ENCODE data around the gene PSMB10. TPM values are rescaled to one million over a fixed set of nuclear protein-coding genes. Genes with fewer than 3 reads are reported as not detected.
"Not testable (repeated sequence)": the region's sequence is repeated elsewhere in the genome, so short reads cannot be mapped to it uniquely, and the experiment has no call there.

PSMB10 gene
- total RNA-seq, 5 donors from 2014 or later (not counting 1 experiment from before 2014, with no cell fraction given) = 118 to 214 (median 165) TPM

GRCh38 chr16:67976205-67976604 lies 39.6 kb upstream of the PSMB10 start:
- Histone ChIP-seq H3K4me1 (ENCODE audit: control insufficient read depth in 1 of 2, extremely low read depth in 1 of 2, insufficient read depth in 2 of 2, low read length in 2 of 2) (no peaks in the 10 kb centered on the region), H3K27ac (ENCODE audit: low read length) (no peak overlapping the region), H3K36me3 (ENCODE audit: control insufficient read depth in 2 of 2, extremely low read depth in 1 of 2, insufficient read depth in 1 of 2, low read length in 1 of 2) (no peaks in the 10 kb centered on the region), H3K4me3 (ENCODE audit: control insufficient read depth in 1 of 2, extremely low read depth in 1 of 2, low read length in 1 of 2) (no peak overlapping the region), H3K9me3 (no peaks in the 10 kb centered on the region), H3K27me3 (replicated peaks in 1 of 2; ENCODE audit: control insufficient read depth in 2 of 2, extremely low read depth in 1 of 2, insufficient read depth in 2 of 2, low read length in 1 of 2) (peaks cover 0 to 17% of the 10 kb centered on the region in 2 experiments)
- H3K36me3 Mint-ChIP-seq = no peaks in the 10 kb centered on the region
- H3K27ac Mint-ChIP-seq = peak overlapping the region in 1 of 2 donors; percentile 39
- H3K9me3 Mint-ChIP-seq = no peaks in the 10 kb centered on the region
- CTCF ChIA-PET = no interaction called here
- ATAC-seq (replicated peaks in 1 of 4) (no peak), DNase-seq (no peak)
- 85% methylated on average over 2 of the region's 2 CpGs for WGBS (ENCODE audit: insufficient coverage)
- POLR2A ChIA-PET = no interaction called here
- H3K4me3 Mint-ChIP-seq = no peak overlapping the region
- H3K4me1 Mint-ChIP-seq = no peaks in the 10 kb centered on the region
- peaks cover 0 to 1% of the 10 kb centered on the region in 2 donors for H3K27me3 Mint-ChIP-seq

DNA sequence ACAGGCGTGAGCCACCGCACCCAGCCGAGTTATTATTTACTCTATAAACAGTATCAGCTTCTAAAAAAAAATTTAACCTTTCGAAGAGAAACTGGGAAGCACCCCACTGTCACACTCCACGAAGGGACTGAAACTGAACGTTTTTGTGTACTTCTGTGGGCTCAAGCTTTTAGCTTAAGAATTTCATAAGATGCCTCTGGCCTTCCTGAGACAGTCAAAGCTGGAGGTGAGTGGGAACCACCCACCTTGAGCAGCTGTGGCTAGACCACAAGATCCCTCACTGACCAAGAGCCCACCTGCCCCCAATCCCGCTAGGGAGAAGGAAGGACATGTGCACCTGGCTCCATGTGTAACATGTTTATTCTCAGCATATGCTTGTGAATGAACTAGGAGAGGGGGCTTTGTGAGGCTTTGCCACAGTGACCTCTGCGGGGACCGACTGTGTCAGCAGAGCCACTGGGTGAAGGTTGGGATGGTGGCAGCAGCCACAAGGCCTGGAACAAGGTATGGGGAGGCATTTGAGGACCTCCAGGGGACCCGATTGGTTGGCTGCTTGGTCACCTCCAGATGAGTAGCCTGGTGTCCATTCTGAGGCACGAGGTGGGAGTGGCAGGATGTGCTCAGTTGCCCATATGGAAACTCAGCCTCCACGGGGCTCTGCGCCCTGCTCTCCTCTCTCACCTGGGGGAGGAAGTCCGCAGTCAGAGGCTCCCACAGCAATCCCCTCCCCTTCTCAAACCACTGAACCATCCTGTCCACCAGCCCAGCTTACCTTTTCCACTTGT lies 38.9 kb upstream of the PSMB10 start:
- CTCF ChIA-PET = no interaction called here
- no peaks in the 10 kb centered on the region for H3K9me3 ChIP-seq

GRCh38 chr16:67972285-67972684 lies 35.6 kb upstream of the PSMB10 start:
- H3K9me3 Mint-ChIP-seq; H3K4me3 ChIP-seq (ENCODE audit: control insufficient read depth in 1 of 2, extremely low read depth in 1 of 2, low read length in 1 of 2); H3K27me3 Mint-ChIP-seq; H3K27me3 ChIP-seq (replicated peaks in 1 of 2; ENCODE audit: control insufficient read depth in 2 of 2, extremely low read depth in 1 of 2, insufficient read depth in 2 of 2, low read length in 1 of 2); H3K36me3 ChIP-seq (ENCODE audit: control insufficient read depth in 2 of 2, extremely low read depth in 1 of 2, insufficient read depth in 1 of 2, low read length in 1 of 2); ATAC-seq (replicated peaks in 1 of 4); DNase-seq; H3K4me3 Mint-ChIP-seq; H3K27ac Mint-ChIP-seq; H3K9me3 ChIP-seq; H3K36me3 Mint-ChIP-seq; H3K27ac ChIP-seq (ENCODE audit: low read length): not testable (repeated sequence)
- peaks cover 6 to 17% of the 10 kb centered on the region in 2 experiments for H3K4me1 ChIP-seq (ENCODE audit: control insufficient read depth in 1 of 2, extremely low read depth in 1 of 2, insufficient read depth in 2 of 2, low read length in 2 of 2)
- 100% methylated on average over 3 of the region's 7 CpGs for WGBS (ENCODE audit: insufficient coverage)
- ChIA-PET CTCF (interaction anchor here (0.7 kb wide), 2 partner anchors 69 to 151 kb away, joined by 4 to 6 read pairs; no protein-coding TSS in a partner anchor), POLR2A (interaction anchor here in 1 of 2 donors (0.7 kb wide), 1 partner anchor 113 kb away, joined by 6 read pairs; no protein-coding TSS in a partner anchor)
- peaks cover 11 to 13% (median 12%) of the 10 kb centered on the region in 3 donors for H3K4me1 Mint-ChIP-seq

More for the DNA sequence above, 38.9 kb upstream of the PSMB10 start:
- H3K27me3 ChIP-seq (replicated peaks in 1 of 2; ENCODE audit: control insufficient read depth in 2 of 2, extremely low read depth in 1 of 2, insufficient read depth in 2 of 2, low read length in 1 of 2) = peaks cover 0 to 17% of the 10 kb centered on the region in 2 experiments
- DNase-seq (no peak), ATAC-seq (replicated peaks in 1 of 4) (no peak)
- WGBS (ENCODE audit: insufficient coverage) = 60% methylated on average over 8 of the region's 14 CpGs
- POLR2A ChIA-PET = no interaction called here
- no peak overlapping the region for H3K27ac ChIP-seq (ENCODE audit: low read length)
- Mint-ChIP-seq H3K27me3 (peaks cover 0 to under 1% of the 10 kb centered on the region in 2 donors), H3K4me1 (no peaks in the 10 kb centered on the region), H3K36me3 (no peaks in the 10 kb centered on the region), H3K4me3 (no peak overlapping the region), H3K9me3 (no peaks in the 10 kb centered on the region), H3K27ac (no peak overlapping the region)
- H3K4me1 ChIP-seq (ENCODE audit: control insufficient read depth in 1 of 2, extremely low read depth in 1 of 2, insufficient read depth in 2 of 2, low read length in 2 of 2) = no peaks in the 10 kb centered on the region
- no peaks in the 10 kb centered on the region for H3K36me3 ChIP-seq (ENCODE audit: control insufficient read depth in 2 of 2, extremely low read depth in 1 of 2, insufficient read depth in 1 of 2, low read length in 1 of 2)
- H3K4me3 ChIP-seq (ENCODE audit: control insufficient read depth in 1 of 2, extremely low read depth in 1 of 2, low read length in 1 of 2) = no peak overlapping the region

GRCh38 chr16:67971111-67971510 lies 34.5 kb upstream of the PSMB10 start:
- H3K4me3 Mint-ChIP-seq = peak overlapping the region in 1 of 3 donors; percentile 48
- H3K27me3 ChIP-seq (replicated peaks in 1 of 2; ENCODE audit: control insufficient read depth in 2 of 2, extremely low read depth in 1 of 2, insufficient read depth in 2 of 2, low read length in 1 of 2) = no peaks in the 10 kb centered on the region
- no peak overlapping the region for H3K27ac ChIP-seq (ENCODE audit: low read length)
- CTCF ChIA-PET = interaction anchor here in 1 of 2 donors (0.6 kb wide), 1 partner anchor 450 kb away, joined by 3 read pairs; no protein-coding TSS in a partner anchor
- no peaks in the 10 kb centered on the region for H3K36me3 Mint-ChIP-seq
- H3K9me3 ChIP-seq = no peaks in the 10 kb centered on the region
- H3K4me3 ChIP-seq (ENCODE audit: control insufficient read depth in 1 of 2, extremely low read depth in 1 of 2, low read length in 1 of 2) = no peak overlapping the region
- ATAC-seq (replicated peaks in 1 of 4) (no peak), DNase-seq (no peak)
- peak overlapping the region in 1 of 2 donors; percentile 64 for H3K27ac Mint-ChIP-seq
- POLR2A ChIA-PET = no interaction called here
- no peaks in the 10 kb centered on the region for H3K36me3 ChIP-seq (ENCODE audit: control insufficient read depth in 2 of 2, extremely low read depth in 1 of 2, insufficient read depth in 1 of 2, low read length in 1 of 2)
- peaks cover 10 to 28% of the 10 kb centered on the region in 2 experiments for H3K4me1 ChIP-seq (ENCODE audit: control insufficient read depth in 1 of 2, extremely low read depth in 1 of 2, insufficient read depth in 2 of 2, low read length in 2 of 2)
- no CpG with 5 or more reads among the region's 9 CpGs for WGBS (ENCODE audit: insufficient coverage)
- H3K4me1 Mint-ChIP-seq = peaks cover 21 to 25% (median 21%) of the 10 kb centered on the region in 3 donors
- H3K27me3 Mint-ChIP-seq = no peaks in the 10 kb centered on the region
- no peaks in the 10 kb centered on the region for H3K9me3 Mint-ChIP-seq

- POLR2A ChIA-PET = no interaction called here
- Histone ChIP-seq H3K9me3 (no peaks in the 10 kb centered on the region), H3K36me3 (ENCODE audit: control insufficient read depth in 2 of 2, extremely low read depth in 1 of 2, insufficient read depth in 1 of 2, low read length in 1 of 2) (no peaks in the 10 kb centered on the region), H3K4me3 (ENCODE audit: control insufficient read depth in 1 of 2, extremely low read depth in 1 of 2, low read length in 1 of 2) (peak overlapping the region; percentile 58 to 89), H3K27ac (ENCODE audit: low read length) (peak overlapping the region; percentile 40), H3K27me3 (replicated peaks in 1 of 2; ENCODE audit: control insufficient read depth in 2 of 2, extremely low read depth in 1 of 2, insufficient read depth in 2 of 2, low read length in 1 of 2) (no peaks in the 10 kb centered on the region), H3K4me1 (ENCODE audit: control insufficient read depth in 1 of 2, extremely low read depth in 1 of 2, insufficient read depth in 2 of 2, low read length in 2 of 2) (peaks cover 10 to 28% of the 10 kb centered on the region in 2 experiments)
- H3K4me1 Mint-ChIP-seq = peaks cover 21 to 35% (median 23%) of the 10 kb centered on the region in 3 donors
- H3K9me3 Mint-ChIP-seq = no peaks in the 10 kb centered on the region
- CTCF ChIA-PET = interaction anchor here in 1 of 2 donors (1.0 kb wide), 1 partner anchor 19 kb away, joined by 3 read pairs; no protein-coding TSS in a partner anchor
- ATAC-seq (replicated peaks in 1 of 4) = peak in 2 of 4 experiments; percentile 34 to 41
- H3K27ac Mint-ChIP-seq = peak overlapping the region; percentile 91 to 92
- H3K36me3 Mint-ChIP-seq = no peaks in the 10 kb centered on the region
- peak overlapping the region; percentile 85 to 93 (median 85) for H3K4me3 Mint-ChIP-seq
- H3K27me3 Mint-ChIP-seq = no peaks in the 10 kb centered on the region
- WGBS (ENCODE audit: insufficient coverage) = 67% methylated on average over 20 of the region's 40 CpGs
- peak in 1 of 35 experiments; percentile 55 for DNase-seq
Observed at GRCh38 chr16:67969254-67970039, 32.8 kb upstream of the PSMB10 start.
